Measurements from ENCODE around the gene FAM193A.
"Not testable (repeated sequence)": the region's sequence is repeated elsewhere in the genome, so short reads cannot be mapped to it uniquely, and the experiment has no call there.

The FAM193A gene

DNA sequence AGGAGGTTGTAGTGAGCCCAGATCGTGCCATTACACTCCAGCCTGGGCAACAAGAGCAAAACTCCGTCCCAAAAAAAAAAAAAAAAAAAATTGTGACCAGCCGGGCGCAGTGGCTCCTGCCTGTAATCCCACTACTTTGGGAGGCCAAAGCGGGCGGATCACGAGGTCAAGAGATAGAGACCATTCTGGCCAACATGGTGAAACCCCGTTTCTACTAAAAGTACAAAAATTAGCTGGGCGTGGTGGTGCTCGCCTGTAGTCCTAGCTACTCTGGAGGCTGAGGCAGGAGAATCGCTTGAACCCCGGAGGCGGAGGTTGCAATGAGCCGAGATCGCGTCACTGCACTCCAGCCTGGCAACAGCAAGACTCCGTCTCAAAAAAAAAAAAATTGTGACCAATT, 190.4 kb downstream of the FAM193A start:
- not testable (repeated sequence) for H3K27me3 ChIP-seq (ENCODE audit: control insufficient read depth in 1 of 2, insufficient read depth in 2 of 2, low read length in 2 of 2)

DNA sequence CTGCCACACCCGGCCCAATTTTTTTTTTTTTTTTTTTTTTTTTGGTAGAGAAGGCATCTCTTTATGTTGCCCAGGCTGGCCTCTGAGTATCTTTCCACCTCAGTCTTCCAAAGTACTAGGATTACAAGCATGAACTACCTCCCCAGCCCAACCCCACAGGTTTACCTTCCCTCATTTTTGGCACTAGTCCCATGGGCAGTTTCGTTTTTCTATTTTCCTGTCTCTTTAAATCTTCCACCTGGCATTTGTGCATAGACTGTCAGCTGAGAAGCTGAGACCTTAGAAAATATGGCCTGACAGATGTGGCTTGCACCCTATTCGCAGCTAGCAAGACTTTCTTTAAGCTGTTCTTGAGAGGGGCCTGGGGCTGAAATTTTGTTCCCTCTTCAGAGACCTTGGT, 191.8 kb downstream of the FAM193A start:
- no peaks in the 10 kb centered on the region for H3K4me1 ChIP-seq (ENCODE audit: control insufficient read depth, insufficient read depth, low read length)
- no peaks in the 10 kb centered on the region for H3K9me3 ChIP-seq (ENCODE audit: control insufficient read depth in 2 of 2, low read length in 2 of 2)
- H3K9ac ChIP-seq (ENCODE audit: low read length in 2 of 2): no peak overlapping the region
- no peak overlapping the region for H3K27ac ChIP-seq (ENCODE audit: low read length)
- peaks cover 21 to 33% of the 10 kb centered on the region in 2 donors for H3K36me3 ChIP-seq (ENCODE audit: control insufficient read depth in 2 of 2, insufficient read depth in 2 of 2, low read length in 2 of 2)
- no peak overlapping the region for H3K4me3 ChIP-seq (ENCODE audit: low read length in 2 of 2)
- no peaks in the 10 kb centered on the region for H3K27me3 ChIP-seq (ENCODE audit: control insufficient read depth in 1 of 2, insufficient read depth in 2 of 2, low read length in 2 of 2)

More for the DNA sequence above, 190.4 kb downstream of the FAM193A start:
- not testable (repeated sequence) for H3K27ac ChIP-seq (ENCODE audit: low read length); H3K9ac ChIP-seq (ENCODE audit: low read length in 2 of 2); H3K4me1 ChIP-seq (ENCODE audit: control insufficient read depth, insufficient read depth, low read length); H3K4me3 ChIP-seq (ENCODE audit: low read length in 2 of 2); H3K9me3 ChIP-seq (ENCODE audit: control insufficient read depth in 2 of 2, low read length in 2 of 2)
- H3K36me3 ChIP-seq (ENCODE audit: control insufficient read depth in 2 of 2, insufficient read depth in 2 of 2, low read length in 2 of 2): peaks cover 13 to 27% of the 10 kb centered on the region in 2 donors

DNA sequence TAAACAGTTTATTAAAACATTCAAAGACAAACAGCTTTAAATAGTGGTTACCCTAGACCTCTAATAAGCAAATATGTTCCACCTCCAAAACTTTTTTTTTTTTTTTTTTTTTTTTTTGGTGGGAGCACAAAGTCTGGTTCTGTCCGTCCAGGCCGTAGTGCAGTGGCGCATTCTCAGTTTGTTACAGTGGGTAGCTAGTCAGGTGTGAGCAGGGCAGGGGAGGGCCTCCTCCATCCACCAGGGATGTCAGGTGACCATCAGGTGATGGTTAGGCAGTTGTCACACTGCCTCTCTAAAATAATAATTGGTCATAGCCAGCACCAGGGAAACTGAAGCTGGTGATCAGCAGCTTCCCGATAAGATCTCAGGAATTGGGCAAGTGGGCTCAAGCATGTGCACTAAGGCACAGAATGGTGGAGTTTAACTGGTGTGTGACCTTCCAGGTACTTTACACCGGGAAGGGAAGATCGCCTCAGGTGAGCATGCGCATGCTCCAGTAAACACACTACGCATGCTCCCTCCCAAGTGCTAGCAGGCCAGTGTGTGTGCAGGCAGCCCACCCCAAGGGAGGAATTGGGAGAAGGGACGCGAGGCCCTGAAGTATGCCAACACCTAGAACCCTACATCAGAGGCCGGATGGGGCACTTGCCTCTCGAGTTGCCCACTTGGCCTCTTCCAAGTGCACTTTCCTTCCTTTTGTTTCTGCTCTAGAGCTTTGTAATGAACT, 192.5 kb downstream of the FAM193A start:
- Histone ChIP-seq H3K27ac (ENCODE audit: low read length) (no peak overlapping the region), H3K9me3 (ENCODE audit: control insufficient read depth in 2 of 2, low read length in 2 of 2) (no peaks in the 10 kb centered on the region), H3K4me3 (ENCODE audit: low read length in 2 of 2) (no peak overlapping the region), H3K4me1 (ENCODE audit: control insufficient read depth, insufficient read depth, low read length) (no peaks in the 10 kb centered on the region), H3K27me3 (ENCODE audit: control insufficient read depth in 1 of 2, insufficient read depth in 2 of 2, low read length in 2 of 2) (no peaks in the 10 kb centered on the region), H3K36me3 (ENCODE audit: control insufficient read depth in 2 of 2, insufficient read depth in 2 of 2, low read length in 2 of 2) (peaks cover 26 to 33% of the 10 kb centered on the region in 2 donors), H3K9ac (ENCODE audit: low read length in 2 of 2) (no peak overlapping the region)

DNA sequence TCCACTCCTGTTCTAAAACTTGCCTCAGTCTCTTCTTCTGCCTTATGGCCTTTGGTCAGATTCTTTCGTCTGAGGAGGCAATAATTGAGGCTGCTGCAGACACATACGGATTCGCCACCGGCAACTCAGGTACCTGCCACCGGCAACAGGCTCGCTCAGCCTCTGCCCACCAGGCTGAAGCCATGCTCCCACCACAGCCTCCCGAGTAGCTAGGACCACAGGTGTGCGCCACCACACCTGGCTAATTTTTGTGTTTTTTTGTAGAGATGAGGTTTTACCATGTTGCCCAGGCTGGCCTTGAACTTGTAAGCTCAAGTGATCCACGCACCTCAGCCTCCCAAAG, 193.1 kb downstream of the FAM193A start:
- Histone ChIP-seq H3K4me3 (ENCODE audit: low read length in 2 of 2) (no peak overlapping the region), H3K27ac (ENCODE audit: low read length) (no peak overlapping the region), H3K4me1 (ENCODE audit: control insufficient read depth, insufficient read depth, low read length) (no peaks in the 10 kb centered on the region), H3K9ac (ENCODE audit: low read length in 2 of 2) (no peak overlapping the region), H3K27me3 (ENCODE audit: control insufficient read depth in 1 of 2, insufficient read depth in 2 of 2, low read length in 2 of 2) (no peaks in the 10 kb centered on the region), H3K36me3 (ENCODE audit: control insufficient read depth in 2 of 2, insufficient read depth in 2 of 2, low read length in 2 of 2) (peaks cover 26 to 33% of the 10 kb centered on the region in 2 donors), H3K9me3 (ENCODE audit: control insufficient read depth in 2 of 2, low read length in 2 of 2) (no peaks in the 10 kb centered on the region)

DNA sequence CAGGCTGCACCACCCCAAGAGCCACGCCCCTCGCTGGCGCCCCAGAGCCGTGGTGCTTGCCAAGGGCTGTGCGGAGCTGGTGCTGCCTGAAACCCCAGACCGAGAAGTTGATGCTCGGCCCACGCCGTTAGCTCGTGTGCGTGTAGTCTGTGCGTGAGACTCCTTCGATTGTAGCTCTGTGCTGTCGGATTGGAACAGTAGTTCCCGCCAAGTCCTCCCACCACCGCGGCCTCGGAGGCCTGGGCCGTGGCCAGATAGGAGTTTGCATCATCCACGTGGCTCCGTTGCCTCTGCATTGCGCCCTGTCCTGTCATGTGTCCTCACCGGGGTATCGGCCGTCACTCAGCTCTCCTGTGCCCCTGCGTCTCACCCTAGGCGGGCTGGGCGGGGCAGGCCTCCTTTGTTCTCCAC, 195.5 kb downstream of the FAM193A start:
- H3K9ac ChIP-seq (ENCODE audit: low read length in 2 of 2): no peak overlapping the region
- no peak overlapping the region for H3K27ac ChIP-seq (ENCODE audit: low read length)
- peaks cover 26 to 28% of the 10 kb centered on the region in 2 donors for H3K36me3 ChIP-seq (ENCODE audit: control insufficient read depth in 2 of 2, insufficient read depth in 2 of 2, low read length in 2 of 2)
- H3K4me3 ChIP-seq (ENCODE audit: low read length in 2 of 2): no peak overlapping the region
- H3K4me1 ChIP-seq (ENCODE audit: control insufficient read depth, insufficient read depth, low read length): no peaks in the 10 kb centered on the region
- peaks cover 0 to 5% of the 10 kb centered on the region in 2 donors for H3K9me3 ChIP-seq (ENCODE audit: control insufficient read depth in 2 of 2, low read length in 2 of 2)
- H3K27me3 ChIP-seq (ENCODE audit: control insufficient read depth in 1 of 2, insufficient read depth in 2 of 2, low read length in 2 of 2): no peaks in the 10 kb centered on the region

DNA sequence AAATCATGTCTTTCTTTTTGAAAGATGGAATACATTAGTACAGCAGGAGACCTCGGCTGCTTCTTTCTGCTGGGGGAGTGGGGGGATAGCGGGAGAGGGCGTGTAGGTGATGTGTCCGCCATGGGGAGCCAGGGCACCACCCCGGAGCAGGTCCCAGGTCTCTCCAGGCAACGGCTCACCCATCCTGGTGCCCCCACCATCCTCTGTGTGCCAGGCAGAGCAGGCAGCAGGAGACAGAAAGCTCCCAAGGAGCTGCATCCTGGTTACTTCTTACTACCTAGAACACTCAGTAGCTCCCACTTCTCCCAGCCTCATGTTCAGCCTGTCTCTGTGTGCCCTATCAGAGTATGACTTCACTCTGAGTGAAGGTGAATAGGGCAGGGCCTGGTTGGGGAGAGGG, 196.1 kb downstream of the FAM193A start:
- no peak overlapping the region for H3K27ac ChIP-seq (ENCODE audit: low read length)
- H3K36me3 ChIP-seq (ENCODE audit: control insufficient read depth in 2 of 2, insufficient read depth in 2 of 2, low read length in 2 of 2): peaks cover 26 to 28% of the 10 kb centered on the region in 2 donors
- no peaks in the 10 kb centered on the region for H3K4me1 ChIP-seq (ENCODE audit: control insufficient read depth, insufficient read depth, low read length)
- H3K9me3 ChIP-seq (ENCODE audit: control insufficient read depth in 2 of 2, low read length in 2 of 2): peaks cover 0 to 5% of the 10 kb centered on the region in 2 donors
- no peak overlapping the region for H3K9ac ChIP-seq (ENCODE audit: low read length in 2 of 2)
- no peak overlapping the region for H3K4me3 ChIP-seq (ENCODE audit: low read length in 2 of 2)
- H3K27me3 ChIP-seq (ENCODE audit: control insufficient read depth in 1 of 2, insufficient read depth in 2 of 2, low read length in 2 of 2): no peaks in the 10 kb centered on the region

DNA sequence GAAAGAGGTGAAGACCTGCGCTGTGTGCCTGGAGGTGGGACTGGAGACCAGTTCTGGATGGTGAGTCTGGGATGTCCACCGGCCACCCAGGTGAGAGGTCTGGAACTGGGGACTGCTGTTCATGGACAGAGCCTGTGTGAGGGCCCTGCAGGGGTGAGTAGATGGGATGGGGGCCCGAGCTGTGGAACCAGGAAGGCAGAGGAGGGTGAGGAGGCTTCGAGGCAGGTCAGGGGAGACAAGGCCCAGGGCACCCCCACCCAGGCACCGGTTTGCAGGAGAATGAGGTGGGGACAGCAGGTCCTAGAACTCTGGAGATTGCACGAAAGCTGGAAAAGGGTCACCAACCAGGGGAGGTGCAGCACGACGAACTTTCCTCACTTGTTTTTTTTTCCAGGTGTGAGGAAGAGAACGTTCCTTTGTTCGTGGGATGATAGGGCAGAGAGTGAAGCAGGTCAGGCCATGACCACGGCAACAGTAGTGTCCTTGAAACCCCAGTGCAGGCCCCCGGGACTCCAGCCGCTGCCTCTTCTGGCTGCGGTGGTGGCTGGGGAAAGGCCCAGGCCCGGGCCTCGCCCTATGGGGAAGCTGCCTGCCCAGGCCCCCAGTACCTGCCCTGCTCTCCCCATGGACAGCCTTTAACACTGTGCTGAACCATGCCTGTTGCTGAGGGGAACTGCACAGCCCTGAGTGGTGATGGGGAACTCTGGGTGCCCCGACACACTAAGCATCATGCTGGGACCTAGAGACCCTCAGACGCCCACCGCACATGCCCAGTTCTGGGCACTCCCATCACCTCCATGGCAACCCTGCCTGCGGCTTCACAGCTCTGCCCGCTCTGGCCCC, 196.8 kb downstream of the FAM193A start:
- Histone ChIP-seq H3K9ac (ENCODE audit: low read length in 2 of 2) (no peak overlapping the region), H3K4me3 (ENCODE audit: low read length in 2 of 2) (no peak overlapping the region), H3K4me1 (ENCODE audit: control insufficient read depth, insufficient read depth, low read length) (no peaks in the 10 kb centered on the region), H3K27me3 (ENCODE audit: control insufficient read depth in 1 of 2, insufficient read depth in 2 of 2, low read length in 2 of 2) (no peaks in the 10 kb centered on the region), H3K27ac (ENCODE audit: low read length) (no peak overlapping the region), H3K9me3 (ENCODE audit: control insufficient read depth in 2 of 2, low read length in 2 of 2) (peaks cover 0 to 5% of the 10 kb centered on the region in 2 donors), H3K36me3 (ENCODE audit: control insufficient read depth in 2 of 2, insufficient read depth in 2 of 2, low read length in 2 of 2) (peaks cover 26 to 28% of the 10 kb centered on the region in 2 donors)

DNA sequence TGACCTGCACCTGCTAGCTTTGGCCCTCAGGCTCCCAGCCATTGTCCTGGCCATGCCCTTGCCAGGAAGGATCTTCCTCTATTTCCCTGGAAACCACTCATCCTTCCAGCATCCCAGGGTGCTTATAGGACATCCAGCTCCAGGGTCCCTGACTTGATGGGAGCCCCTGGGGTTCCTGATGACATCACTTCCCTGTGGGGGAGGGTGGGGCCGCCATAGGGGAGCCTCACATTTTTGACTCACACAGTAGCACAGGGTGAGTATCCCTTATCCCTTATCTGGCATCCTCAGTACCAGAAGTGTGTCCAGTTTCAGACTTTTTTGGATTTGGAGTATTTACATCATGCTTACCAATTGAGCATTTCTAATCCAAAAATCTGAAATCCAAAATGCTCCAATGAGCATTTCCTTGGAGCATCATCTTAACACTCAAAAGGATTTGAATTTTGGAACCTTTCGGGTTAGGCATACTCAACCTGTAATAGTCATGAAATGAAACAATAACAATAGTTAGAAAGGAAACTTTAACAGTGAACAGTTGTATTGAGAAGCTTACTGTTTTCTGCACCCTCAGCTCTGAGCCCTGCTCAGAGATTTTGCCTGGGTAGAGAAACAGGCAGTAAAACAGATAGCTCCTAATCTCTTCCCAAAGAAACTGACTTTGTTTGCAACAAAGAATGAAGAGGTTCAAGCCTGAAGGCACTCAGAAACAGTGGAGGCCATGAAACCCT, 197.6 kb downstream of the FAM193A start:
- H3K36me3 ChIP-seq (ENCODE audit: control insufficient read depth in 2 of 2, insufficient read depth in 2 of 2, low read length in 2 of 2): peaks cover 26 to 27% of the 10 kb centered on the region in 2 donors
- no peak overlapping the region for H3K27ac ChIP-seq (ENCODE audit: low read length)
- H3K4me1 ChIP-seq (ENCODE audit: control insufficient read depth, insufficient read depth, low read length): no peaks in the 10 kb centered on the region
- H3K27me3 ChIP-seq (ENCODE audit: control insufficient read depth in 1 of 2, insufficient read depth in 2 of 2, low read length in 2 of 2): no peaks in the 10 kb centered on the region
- no peak overlapping the region for H3K4me3 ChIP-seq (ENCODE audit: low read length in 2 of 2)
- H3K9me3 ChIP-seq (ENCODE audit: control insufficient read depth in 2 of 2, low read length in 2 of 2): peaks cover 0 to 5% of the 10 kb centered on the region in 2 donors
- H3K9ac ChIP-seq (ENCODE audit: low read length in 2 of 2): no peak overlapping the region

DNA sequence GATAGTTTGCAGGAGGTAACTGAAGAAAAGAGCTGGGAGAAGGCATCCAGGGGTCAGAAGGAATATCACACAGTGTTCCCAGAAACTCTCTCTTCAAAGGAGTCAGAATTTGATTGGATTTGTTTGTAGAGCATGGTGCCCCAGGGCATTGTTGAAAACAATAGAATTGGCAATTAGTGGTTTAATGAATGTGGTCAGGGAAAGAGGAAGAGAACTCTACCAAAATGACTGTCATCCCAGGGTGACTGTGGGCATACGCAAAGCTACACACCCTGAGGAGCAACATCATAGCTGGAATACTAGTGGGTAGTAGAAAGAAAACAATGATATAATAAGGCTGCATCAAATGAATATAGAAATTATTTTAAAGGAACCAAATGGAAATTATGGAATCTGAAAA, 198.2 kb downstream of the FAM193A start:
- no peak overlapping the region for H3K9ac ChIP-seq (ENCODE audit: low read length in 2 of 2)

DNA sequence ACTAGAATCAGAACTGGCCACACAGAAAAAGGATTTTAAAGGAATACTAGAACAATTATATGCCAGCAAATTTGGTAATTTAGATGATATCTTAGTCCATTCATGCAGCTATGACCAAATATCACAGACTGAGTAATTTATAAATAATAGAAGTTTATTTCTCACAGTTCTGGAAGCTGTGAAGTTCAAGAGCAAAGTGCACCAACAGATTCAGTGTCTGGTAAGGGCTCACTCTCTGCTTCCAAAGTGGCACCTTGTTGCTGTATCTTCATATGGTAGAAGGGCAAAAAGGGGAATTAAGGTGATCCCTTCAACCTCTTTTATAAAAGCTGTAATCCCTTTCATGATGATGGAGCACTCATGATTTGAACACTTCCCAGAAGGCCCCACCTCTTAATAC, 199.4 kb downstream of the FAM193A start:
- Histone ChIP-seq H3K27ac (ENCODE audit: low read length) (no peak overlapping the region), H3K4me1 (ENCODE audit: control insufficient read depth, insufficient read depth, low read length) (no peaks in the 10 kb centered on the region), H3K4me3 (ENCODE audit: low read length in 2 of 2) (no peak overlapping the region), H3K27me3 (ENCODE audit: control insufficient read depth in 1 of 2, insufficient read depth in 2 of 2, low read length in 2 of 2) (no peaks in the 10 kb centered on the region), H3K9ac (ENCODE audit: low read length in 2 of 2) (no peak overlapping the region), H3K36me3 (ENCODE audit: control insufficient read depth in 2 of 2, insufficient read depth in 2 of 2, low read length in 2 of 2) (peaks cover 17 to 22% of the 10 kb centered on the region in 2 donors), H3K9me3 (ENCODE audit: control insufficient read depth in 2 of 2, low read length in 2 of 2) (peaks cover 0 to 5% of the 10 kb centered on the region in 2 donors)

More for the DNA sequence above, 198.2 kb downstream of the FAM193A start:
- Histone ChIP-seq H3K27ac (ENCODE audit: low read length) (no peak overlapping the region), H3K36me3 (ENCODE audit: control insufficient read depth in 2 of 2, insufficient read depth in 2 of 2, low read length in 2 of 2) (peaks cover 22% of the 10 kb centered on the region in 2 donors), H3K27me3 (ENCODE audit: control insufficient read depth in 1 of 2, insufficient read depth in 2 of 2, low read length in 2 of 2) (no peaks in the 10 kb centered on the region), H3K9me3 (ENCODE audit: control insufficient read depth in 2 of 2, low read length in 2 of 2) (peaks cover 0 to 5% of the 10 kb centered on the region in 2 donors), H3K4me1 (ENCODE audit: control insufficient read depth, insufficient read depth, low read length) (no peaks in the 10 kb centered on the region), H3K4me3 (ENCODE audit: low read length in 2 of 2) (no peak overlapping the region)
